Astrocyte (in vitro differentiated cells and primary cell): ENCODE measurements around the gene FUT9.

Source experiments
- CTCF ChIP-seq: IDR thresholded peaks from 2 replicates; pipeline ENCODE4 v1.5.1; 2011; ENCODE audit warnings: low read depth, mild to moderate bottlenecking, inconsistent platforms, low read length, moderate library complexity; ENCODE audit not compliant: insufficient read depth
- EZH2 ChIP-seq: IDR thresholded peaks from 2 replicates; pipeline ENCODE4 v1.6.1; 2012; ENCODE audit warnings: mild to moderate bottlenecking, low read length, inconsistent platforms; ENCODE audit not compliant: insufficient read depth

DNA sequence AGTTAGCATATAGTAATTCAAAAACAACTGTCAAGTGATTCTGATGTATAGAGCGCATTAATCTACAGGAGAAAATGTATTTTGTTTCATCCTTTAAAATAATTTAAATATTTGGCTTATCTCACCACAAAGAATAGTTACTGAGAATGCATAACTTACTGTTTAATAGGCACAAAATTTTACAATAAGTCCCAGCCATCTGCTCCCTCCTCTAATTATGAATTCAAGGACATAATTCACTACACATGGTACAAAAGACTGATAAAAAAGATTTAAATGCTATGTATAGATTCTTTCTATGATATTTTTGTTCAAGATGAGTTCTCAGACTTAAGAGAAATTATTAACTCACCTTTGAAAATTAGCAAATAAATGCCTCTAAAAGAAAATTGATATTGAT lies 242.0 kb downstream of the FUT9 start:
- TF ChIP-seq CTCF (no peak), EZH2 (no peak)
